Hair follicular keratinocyte (primary cell): ENCODE data around the gene FAM3B. TPM values are rescaled to one million over a fixed set of nuclear protein-coding genes. Genes with fewer than 3 reads are reported as not detected.

Source experiments
- total RNA-seq: library from RNA; depleted of rRNA; stranded (reverse); fragments of >200 nt; gene quantifications from 2 replicates; pipeline ENCODE4 v1.2.3, GENCODE V29; 2015

FAM3B gene, protein sequence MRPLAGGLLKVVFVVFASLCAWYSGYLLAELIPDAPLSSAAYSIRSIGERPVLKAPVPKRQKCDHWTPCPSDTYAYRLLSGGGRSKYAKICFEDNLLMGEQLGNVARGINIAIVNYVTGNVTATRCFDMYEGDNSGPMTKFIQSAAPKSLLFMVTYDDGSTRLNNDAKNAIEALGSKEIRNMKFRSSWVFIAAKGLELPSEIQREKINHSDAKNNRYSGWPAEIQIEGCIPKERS
- total RNA-seq = not detected in 2 replicates

GRCh38 chr21:41316200-41317062, at the start of gene FAM3B:
Gene FAM3B (plus strand): TSS chr21:41316801. CDS start chr21:41316880, 79 bp downstream.

GRCh38 chr21:41361786-41362604, 45.4 kb downstream of the FAM3B start, which contains the start of gene MX2:
Gene MX2 (plus strand): TSS chr21:41362027. CDS start chr21:41376907, 14,880 bp downstream.

Other genes starting within 250 kb of the FAM3B start
- gene BACE2, start 148.6 kb upstream of the FAM3B start, total RNA-seq = 48.8 and 63.2 TPM in 2 replicates
- gene MX2, start 45.2 kb downstream of the FAM3B start, total RNA-seq = 0.55 TPM in 1 of 2 replicates, not detected in the other
- 2.1 and 7.4 TPM in 2 replicates for gene MX1, start 109.4 kb downstream of the FAM3B start, total RNA-seq
- not detected in 2 replicates for gene TMPRSS2, start 191.4 kb downstream of the FAM3B start, total RNA-seq